Activated CD8-positive, alpha-beta T cell treated with anti-CD3 and anti-CD28 coated beads for 36 hours (primary cell): ENCODE data around the gene ARHGDIB. TPM values are rescaled to one million over a fixed set of nuclear protein-coding genes. Genes with fewer than 3 reads are reported as not detected.

ENCODE experiments used
- ATAC-seq: fragments of 200-7000 bp; cut with Tn5 transposase; one replicate; pipeline ENCODE4 v1.10.0; 2021; ENCODE audit warnings: mild to moderate bottlenecking, moderate library complexity
- CTCF ChIA-PET: fragments of 350-600 bp; sonication (Branson Sonifier 250); formaldehyde crosslinking; loops from one replicate; lab custom pipeline; 2021; ENCODE audit warnings: antibody characterized with exemption; lab: Charles Lee
- POLR2A ChIA-PET: fragments of 350-600 bp; sonication (Branson Sonifier 250); formaldehyde crosslinking; loops from one replicate; lab custom pipeline; 2021; ENCODE audit warnings: antibody characterized with exemption; lab: Charles Lee
- DNase-seq: peaks from one replicate; pipeline ENCODE4 v3.0.0-alpha.2; 2020
- H3K27ac Mint-ChIP-seq: one replicate; pipeline ENCODE4 v1.8.0; 2021; ENCODE audit warnings: mild to moderate bottlenecking, mixed read lengths
- H3K27me3 Mint-ChIP-seq: one replicate; pipeline ENCODE4 v1.8.0; 2021; ENCODE audit warnings: mixed read lengths
- H3K36me3 Mint-ChIP-seq: one replicate; pipeline ENCODE4 v1.8.0; 2021; ENCODE audit warnings: low read depth, mixed read lengths
- H3K4me1 Mint-ChIP-seq: one replicate; pipeline ENCODE4 v1.8.0; 2021; ENCODE audit warnings: low read depth, mixed read lengths
- H3K4me3 Mint-ChIP-seq: one replicate; pipeline ENCODE4 v1.8.0; 2021; ENCODE audit warnings: mild to moderate bottlenecking, moderate library complexity, mixed read lengths
- H3K9me3 Mint-ChIP-seq: one replicate; pipeline ENCODE4 v1.8.0; 2021; ENCODE audit warnings: mixed read lengths
- CTCF ChIP-seq: fragments of 200-600 bp; IDR thresholded peaks from one replicate; pipeline ENCODE4 v1.8.0; 2022; ENCODE audit warnings: antibody characterized with exemption, mild to moderate bottlenecking
- intact Hi-C: fragments of 100-400 bp; cut with micrococcal nuclease; formaldehyde crosslinking; loops from one replicate; pipeline ENCODE4 v1.10.0; 2022
- total RNA-seq, 2 experiments: library from RNA; stranded (reverse); gene quantifications; one replicate each; pipeline ENCODE4 v1.2.3, GENCODE V29; 2021

Gene ARHGDIB
- total RNA-seq, 2 experiments from 2014 or later, result 765 to 771 TPM

DNA sequence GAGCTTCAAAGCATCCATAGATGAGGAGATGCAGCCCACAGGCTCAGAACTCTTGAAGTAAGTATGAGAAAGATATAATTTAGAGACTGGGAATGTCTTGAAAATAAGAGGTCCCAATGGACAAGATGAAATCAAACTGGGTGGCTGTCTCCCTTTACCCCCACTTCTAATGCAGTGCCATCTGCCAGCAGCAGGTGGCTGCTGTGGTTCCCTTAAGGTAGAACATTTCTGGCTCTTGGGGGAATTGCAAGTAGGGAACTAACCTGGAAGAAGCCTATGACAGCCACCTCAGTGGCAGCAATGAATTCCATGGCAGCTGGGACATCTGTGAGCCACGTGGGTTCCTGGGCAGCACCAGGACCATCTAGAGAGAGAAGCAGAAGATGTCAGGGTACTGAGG is 23.7 kb downstream of the ARHGDIB start:
- ATAC-seq (peak; percentile 48), DNase-seq (no peak)
- H3K27ac Mint-ChIP-seq, result peak overlapping the region; percentile 55
- no peak overlapping the region for H3K4me3 Mint-ChIP-seq
- POLR2A ChIA-PET, result interaction anchor here (0.7 to 2.0 kb wide), 5 partner anchors 10 to 22 kb away, joined by 3 to 9 read pairs (median 5); no protein-coding TSS in a partner anchor
- H3K36me3 Mint-ChIP-seq, result peaks cover 75% of the 10 kb centered on the region
- peaks cover 49% of the 10 kb centered on the region for H3K4me1 Mint-ChIP-seq
- intact Hi-C loops, result no loop called here
- no peaks in the 10 kb centered on the region for H3K27me3 Mint-ChIP-seq
- no peak for TF ChIP-seq CTCF
- CTCF ChIA-PET, result interaction anchor here (0.8 to 2.7 kb wide), 14 partner anchors 9 to 284 kb away, joined by 3 to 14 read pairs (median 4); partner anchors contain the start of gene RERG
- H3K9me3 Mint-ChIP-seq, result peaks cover 5% of the 10 kb centered on the region

- ChIA-PET POLR2A (interaction anchor here (1.6 to 2.0 kb wide), 3 partner anchors 15 to 24 kb away, joined by 5 to 9 read pairs (median 6); no protein-coding TSS in a partner anchor), CTCF (interaction anchor here (0.8 to 1.7 kb wide), 8 partner anchors 8 to 284 kb away, joined by 3 to 8 read pairs (median 4); partner anchors contain the start of gene RERG)
- Mint-ChIP-seq H3K4me1 (peaks cover 47% of the 10 kb centered on the region), H3K27me3 (no peaks in the 10 kb centered on the region), H3K36me3 (peaks cover 74% of the 10 kb centered on the region), H3K9me3 (peaks cover 5% of the 10 kb centered on the region), H3K4me3 (no peak overlapping the region), H3K27ac (peak overlapping the region; percentile 55)
- no peak for DNase-seq
- TF ChIP-seq CTCF, result no peak
- intact Hi-C loops, result no loop called here
- no peak for ATAC-seq
These were observed 24.4 kb downstream of the ARHGDIB start for GRCh38 chr12:14937014-14937413.

GRCh38 chr12:14936224-14936861 is 25.1 kb downstream of the ARHGDIB start:
- Mint-ChIP-seq H3K36me3 (peaks cover 72% of the 10 kb centered on the region), H3K4me1 (peaks cover 47% of the 10 kb centered on the region), H3K27ac (peak overlapping the region; percentile 55), H3K9me3 (peaks cover 5% of the 10 kb centered on the region), H3K4me3 (no peak overlapping the region), H3K27me3 (no peaks in the 10 kb centered on the region)
- POLR2A ChIA-PET, result interaction anchor here (0.9 to 2.0 kb wide), 7 partner anchors 14 to 163 kb away, joined by 3 to 9 read pairs (median 3); partner anchors contain the start of gene PDE6H
- intact Hi-C loops, result no loop called here
- DNase-seq (no peak), ATAC-seq (no peak)
- CTCF ChIA-PET, result interaction anchor here (0.8 to 1.7 kb wide), 6 partner anchors 9 to 65 kb away, joined by 3 to 8 read pairs (median 4); no protein-coding TSS in a partner anchor
- no peak for TF ChIP-seq CTCF

- Mint-ChIP-seq H3K9me3 (peaks cover 3% of the 10 kb centered on the region), H3K4me3 (no peak overlapping the region), H3K36me3 (peaks cover 60% of the 10 kb centered on the region), H3K27ac (peak overlapping the region; percentile 34), H3K4me1 (peaks cover 39% of the 10 kb centered on the region), H3K27me3 (no peaks in the 10 kb centered on the region)
- intact Hi-C loops, result no loop called here
- ChIA-PET CTCF (interaction anchor here (1.2 to 1.3 kb wide), 2 partner anchors 22 to 60 kb away, joined by 4 read pairs; no protein-coding TSS in a partner anchor), POLR2A (no interaction called here)
- TF ChIP-seq CTCF, result no peak
- DNase-seq, result no peak
- ATAC-seq, result no peak
These were observed 26.4 kb downstream of the ARHGDIB start for GRCh38 chr12:14935031-14935430.

DNA sequence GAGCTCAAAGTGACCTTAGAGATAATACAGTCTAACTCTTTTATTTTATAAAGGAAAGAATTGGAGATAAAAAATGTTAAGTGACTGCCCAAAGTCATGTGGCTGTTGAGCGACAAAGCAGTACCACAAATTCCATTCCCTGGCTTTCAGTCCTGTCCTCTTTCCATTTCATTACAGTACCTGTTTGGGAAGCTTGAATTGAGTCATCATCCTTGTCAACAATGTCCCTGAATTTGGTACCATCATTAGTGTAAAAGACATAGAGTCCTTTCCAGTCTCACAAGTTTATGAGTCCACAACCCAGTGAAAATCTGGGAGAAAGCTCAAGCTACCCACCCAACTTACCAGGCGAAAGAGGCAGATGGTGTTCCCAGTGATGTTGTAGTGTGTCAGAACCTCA is 26.9 kb downstream of the ARHGDIB start:
- H3K36me3 Mint-ChIP-seq, result peaks cover 55% of the 10 kb centered on the region
- no peak overlapping the region for H3K4me3 Mint-ChIP-seq
- CTCF ChIA-PET, result interaction anchor here (0.9 to 1.3 kb wide), 4 partner anchors 9 to 61 kb away, joined by 3 to 4 read pairs (median 4); no protein-coding TSS in a partner anchor
- POLR2A ChIA-PET, result interaction anchor here (0.9 kb wide), 1 partner anchor 13 kb away, joined by 3 read pairs; no protein-coding TSS in a partner anchor
- H3K27me3 Mint-ChIP-seq, result no peaks in the 10 kb centered on the region
- no peak for DNase-seq
- intact Hi-C loops, result no loop called here
- H3K27ac Mint-ChIP-seq, result no peak overlapping the region
- no peak for TF ChIP-seq CTCF
- ATAC-seq, result no peak
- H3K4me1 Mint-ChIP-seq, result peaks cover 34% of the 10 kb centered on the region
- H3K9me3 Mint-ChIP-seq, result peaks cover 1% of the 10 kb centered on the region
